HCT116 (cell line): Measurements from ENCODE around the gene ABRACL. TPM values are rescaled to one million over a fixed set of nuclear protein-coding genes. Genes with fewer than 3 reads are reported as not detected.

Experiments
- ATAC-seq: fragments of 200-7000 bp; cut with Tn5 transposase; 2 replicates; pipeline ENCODE4 v1.9.1; 2020; ENCODE audit warnings: mild to moderate bottlenecking, moderate library complexity
- BruUV-seq: library from RNA; stranded (reverse); fragments of 400-500 nt; replicated peaks from 2 replicates; lab custom pipeline; 2021; lab: Mats Ljungman, UMichigan
- CTCF ChIA-PET: fragments of 300-600 bp; sonication (Branson Sonifier 250); formaldehyde crosslinking; loops from one replicate; lab custom pipeline; 2021; ENCODE audit warnings: antibody characterized with exemption; lab: Charles Lee
- POLR2A ChIA-PET: fragments of 300-600, 350-600 bp; sonication (Branson Sonifier 250); formaldehyde crosslinking; loops from one replicate; lab custom pipeline; 2021; ENCODE audit warnings: antibody characterized with exemption; lab: Charles Lee
- RAD21 ChIA-PET, 2 experiments: fragments of 300-600 bp; sonication (Branson Sonifier 250); formaldehyde crosslinking; loops; one replicate each; lab custom pipeline; 2023; ENCODE audit warnings: low total read pairs in 2 of 2; ENCODE audit not compliant: uncharacterized antibody in 2 of 2, unreplicated experiment in 2 of 2, low non-redundant PET in 1 of 2; lab: Charles Lee
- DNase-seq: peaks from one replicate; pipeline ENCODE4 v3.0.0-alpha.2; 2010; ENCODE audit warnings: low read depth, low spot score
- H2AFZ ChIP-seq: fragments of 200-600 bp; shearing (Covaris generic), sonication (generic); 2 replicates; pipeline ENCODE4 v1.6.1; 2017; ENCODE audit warnings: low read depth, mixed run types, mixed read lengths, antibody characterized with exemption, low read length; ENCODE audit not compliant: poor library complexity, severe bottlenecking
- H3K27ac ChIP-seq: 2 replicates; pipeline ENCODE4 v1.5.1; 2012; ENCODE audit warnings: low read depth, low read length
- H3K27me3 ChIP-seq: fragments of 200-600 bp; sonication (generic); 2 replicates; pipeline ENCODE4 v1.6.1; 2016; ENCODE audit warnings: mixed run types, low read length, mixed read lengths; ENCODE audit not compliant: insufficient read depth
- H3K36me3 ChIP-seq, 2 experiments: fragments of 200-500 bp in 1 of 2; fragments of 200-600 bp in 1 of 2; sonication (Bioruptor generic) in 1 of 2; sonication (generic) in 1 of 2; 2 replicates each; pipeline versions ENCODE4 v1.5.1 to v1.6.1; 2014 to 2016; ENCODE audit warnings: low read length in 2 of 2, inconsistent platforms in 1 of 2, mixed read lengths in 1 of 2, mixed run types in 1 of 2; ENCODE audit not compliant: insufficient read depth in 2 of 2, control insufficient read depth in 1 of 2
- H3K4me1 ChIP-seq, 2 experiments: fragments of 200-600 bp in 1 of 2; sonication (generic) in 1 of 2; 2 replicates each; pipeline versions ENCODE4 v1.5.1 to v1.6.1; 2012 to 2017; ENCODE audit warnings: low read length in 2 of 2, inconsistent platforms in 1 of 2, mild to moderate bottlenecking in 1 of 2, mixed read lengths in 1 of 2, mixed run types in 1 of 2, moderate library complexity in 1 of 2; ENCODE audit not compliant: insufficient read depth in 2 of 2, control insufficient read depth in 1 of 2
- H3K4me2 ChIP-seq: fragments of 200-600 bp; sonication (generic); 2 replicates; pipeline ENCODE4 v1.6.1; 2017; ENCODE audit warnings: mixed run types, low read length, mixed read lengths
- H3K4me3 ChIP-seq, 2 experiments: fragments of 200-600 bp in 1 of 2; sonication (generic) in 1 of 2; replicated peaks in 1 of 2; 2 replicates each; pipeline ENCODE4 v1.5.1; 2011 to 2016; ENCODE audit warnings: low read length in 2 of 2, control low read depth in 1 of 2, low read depth in 1 of 2, mild to moderate bottlenecking in 1 of 2, mixed read lengths in 1 of 2, mixed run types in 1 of 2
- H3K79me2 ChIP-seq: fragments of 200-600 bp; sonication (generic); 2 replicates; pipeline ENCODE4 v1.6.1; 2017; ENCODE audit warnings: mild to moderate bottlenecking, mixed run types, low read length, moderate library complexity, mixed read lengths; ENCODE audit not compliant: insufficient read depth
- H3K9ac ChIP-seq: fragments of 200-600 bp; sonication (generic); 2 replicates; pipeline ENCODE4 v1.6.1; 2016; ENCODE audit warnings: low read length, mixed read lengths
- H3K9me2 ChIP-seq: fragments of 200-600 bp; sonication (generic), shearing (Covaris generic); 2 replicates; pipeline ENCODE4 v1.6.1; 2017; ENCODE audit warnings: mixed run types, mild to moderate bottlenecking, moderate library complexity; ENCODE audit not compliant: insufficient read depth
- H3K9me3 ChIP-seq, 2 experiments: fragments of 200-500 bp in 1 of 2; fragments of 200-600 bp in 1 of 2; sonication (Bioruptor generic) in 1 of 2; sonication (generic) in 1 of 2; 2 replicates each; pipeline ENCODE4 v1.6.1; 2014 to 2017; ENCODE audit warnings: low read length in 2 of 2, mixed read lengths in 2 of 2, inconsistent platforms in 1 of 2, low read depth in 1 of 2, mild to moderate bottlenecking in 1 of 2, mixed run types in 1 of 2, moderate library complexity in 1 of 2; ENCODE audit not compliant: control insufficient read depth in 1 of 2, insufficient read depth in 1 of 2
- H4K20me1 ChIP-seq: fragments of 200-600 bp; sonication (generic), shearing (Covaris generic); 2 replicates; pipeline ENCODE4 v1.6.1; 2017; ENCODE audit warnings: mixed run types, mild to moderate bottlenecking, moderate library complexity; ENCODE audit not compliant: insufficient read depth
- CEBPB ChIP-seq: IDR thresholded peaks from 2 replicates; pipeline ENCODE4 v1.6.1; 2012; ENCODE audit warnings: low read depth
- EGR1 ChIP-seq: IDR thresholded peaks from 2 replicates; pipeline ENCODE4 v1.6.1; 2012; ENCODE audit warnings: low read depth
- ELF1 ChIP-seq: IDR thresholded peaks from 2 replicates; pipeline ENCODE4 v1.6.1; 2012; ENCODE audit warnings: low read depth, borderline replicate concordance
- EZH2 ChIP-seq: fragments of 200-600 bp; sonication (generic); IDR thresholded peaks from 2 replicates; pipeline ENCODE4 v1.6.1; 2017; ENCODE audit warnings: antibody characterized with exemption, mixed run types
- EZH2phosphoT487 ChIP-seq: fragments of 200-600 bp; IDR thresholded peaks from 2 replicates; pipeline ENCODE4 v1.6.1; 2018; ENCODE audit warnings: antibody characterized with exemption, borderline replicate concordance
- FOSL1 ChIP-seq: IDR thresholded peaks from 2 replicates; pipeline ENCODE4 v1.6.1; 2012; ENCODE audit warnings: low read depth
- JUND ChIP-seq: IDR thresholded peaks from 2 replicates; pipeline ENCODE4 v1.6.1; 2012
- MAX ChIP-seq: IDR thresholded peaks from 2 replicates; pipeline ENCODE4 v1.6.1; 2012
- POLR2A ChIP-seq: IDR thresholded peaks from 2 replicates; pipeline ENCODE4 v1.7.0; 2011; ENCODE audit warnings: borderline replicate concordance; ENCODE audit not compliant: insufficient read depth, insufficient read length; ENCODE audit errors: extremely low read depth
- POLR2AphosphoS5 ChIP-seq: IDR thresholded peaks from 2 replicates; pipeline ENCODE4 v1.6.1; 2011; ENCODE audit warnings: mild to moderate bottlenecking, low read depth, low read length, moderate library complexity
- SP1 ChIP-seq: IDR thresholded peaks from 2 replicates; pipeline ENCODE4 v1.6.1; 2012; ENCODE audit warnings: low read depth
- SRF ChIP-seq: IDR thresholded peaks from 2 replicates; pipeline ENCODE4 v1.6.1; 2012; ENCODE audit warnings: low read depth
- TCF7L2 ChIP-seq: IDR thresholded peaks from 2 replicates; pipeline ENCODE4 v1.7.0; 2011; ENCODE audit warnings: borderline replicate concordance, inconsistent platforms; ENCODE audit not compliant: insufficient read depth, insufficient read length; ENCODE audit errors: extremely low read depth
- ZBTB33 ChIP-seq: IDR thresholded peaks from 2 replicates; pipeline ENCODE4 v1.6.1; 2011; ENCODE audit warnings: mild to moderate bottlenecking, low read length, moderate library complexity; ENCODE audit not compliant: insufficient replicate concordance; ENCODE audit errors: extremely low read depth
- intact Hi-C: fragments of 100-400 bp; cut with micrococcal nuclease; formaldehyde crosslinking; loops from 2 replicates; pipeline ENCODE4 v1.10.0; 2022
- total RNA-seq: library from RNA; stranded (reverse); gene quantifications from one replicate; pipeline ENCODE4 v1.2.1, GENCODE V29; 2021; ENCODE audit not compliant: unreplicated experiment

ABRACL gene
- total RNA-seq, 1 experiment from 2014 or later = 47.4 TPM

- POLR2A ChIA-PET = interaction anchor here (0.8 kb wide), 1 partner anchor 13 kb away, joined by 3 read pairs; no protein-coding TSS in a partner anchor
- H3K4me3 ChIP-seq = no peak overlapping the region
- no TSS peak for BruUV-seq
- H3K9me3 ChIP-seq = no peaks in the 10 kb centered on the region
- intact Hi-C loops = no loop called here
- RAD21 ChIA-PET = no interaction called here
- no peak for ATAC-seq
- H3K36me3 ChIP-seq = no peaks in the 10 kb centered on the region
- no peak overlapping the region for H3K4me2 ChIP-seq
- TF ChIP-seq EZH2phosphoT487 (no peak), SRF (no peak), JUND (no peak), EGR1 (no peak), POLR2A (no peak)
- no peaks in the 10 kb centered on the region for H3K79me2 ChIP-seq
- H3K27ac ChIP-seq = no peak overlapping the region
- H2AFZ ChIP-seq = no peak overlapping the region
- CTCF ChIA-PET = no interaction called here
- H3K4me1 ChIP-seq = no peaks in the 10 kb centered on the region
- no peaks in the 10 kb centered on the region for H4K20me1 ChIP-seq
- no peaks in the 10 kb centered on the region for H3K27me3 ChIP-seq
- H3K9me2 ChIP-seq = no peaks in the 10 kb centered on the region
- H3K9ac ChIP-seq = no peak overlapping the region
- no peak for DNase-seq
Observed at GRCh38 chr6:139014945-139015344, 13.6 kb upstream of the ABRACL start.

GRCh38 chr6:139016337-139017213 is 12.0 kb upstream of the ABRACL start:
- ATAC-seq (no peak), DNase-seq (no peak)
- ChIA-PET POLR2A (interaction anchor here (0.7 kb wide), 1 partner anchor 11 kb away, joined by 3 read pairs; no protein-coding TSS in a partner anchor), RAD21 (no interaction called here), CTCF (no interaction called here)
- no TSS peak for BruUV-seq
- intact Hi-C loops = no loop called here
- Histone ChIP-seq H3K27ac (no peak overlapping the region), H3K36me3 (no peaks in the 10 kb centered on the region), H3K79me2 (no peaks in the 10 kb centered on the region), H3K27me3 (no peaks in the 10 kb centered on the region), H3K4me1 (no peaks in the 10 kb centered on the region), H3K9me3 (no peaks in the 10 kb centered on the region), H3K9me2 (no peaks in the 10 kb centered on the region), H2AFZ (no peak overlapping the region), H3K4me3 (no peak overlapping the region), H3K4me2 (no peak overlapping the region), H4K20me1 (no peaks in the 10 kb centered on the region), H3K9ac (no peak overlapping the region)
- TF ChIP-seq JUND (no peak), EGR1 (no peak), CEBPB (no peak), SP1 (no peak), TCF7L2 (no peak), POLR2AphosphoS5 (no peak), EZH2phosphoT487 (no peak), ELF1 (no peak), EZH2 (no peak), FOSL1 (no peak), MAX (no peak), ZBTB33 (no peak)
